Endothelial cell of umbilical vein (primary cell): ENCODE results near the gene CLEC16A.

Experiments used
- MAX ChIP-seq: IDR thresholded peaks from 2 replicates; pipeline ENCODE4 v1.6.1; 2011; ENCODE audit not compliant: insufficient read depth, insufficient read length
- POLR2A ChIP-seq: IDR thresholded peaks from 2 replicates; pipeline ENCODE4 v1.6.1; 2012; ENCODE audit warnings: low read depth, mild to moderate bottlenecking, control low read depth, low read length
- POLR2AphosphoS5 ChIP-seq: IDR thresholded peaks from 2 replicates; pipeline ENCODE4 v1.6.1; 2012; ENCODE audit warnings: low read depth, mild to moderate bottlenecking, control low read depth, low read length, moderate library complexity; ENCODE audit not compliant: insufficient read depth
- TF ChIP-seq, protein P1 (sequence below), 2 donors: IDR thresholded peaks; 1 replicate in 1 of 2; 2 replicates in 1 of 2; pipeline ENCODE4 v1.5.1; 2011; ENCODE audit warnings: low read length in 2 of 2, mild to moderate bottlenecking in 2 of 2, moderate library complexity in 2 of 2, control low read depth in 1 of 2, inconsistent platforms in 1 of 2, low read depth in 1 of 2; ENCODE audit not compliant: insufficient read depth in 1 of 2; ENCODE audit errors: extremely low read depth in 1 of 2

DNA sequence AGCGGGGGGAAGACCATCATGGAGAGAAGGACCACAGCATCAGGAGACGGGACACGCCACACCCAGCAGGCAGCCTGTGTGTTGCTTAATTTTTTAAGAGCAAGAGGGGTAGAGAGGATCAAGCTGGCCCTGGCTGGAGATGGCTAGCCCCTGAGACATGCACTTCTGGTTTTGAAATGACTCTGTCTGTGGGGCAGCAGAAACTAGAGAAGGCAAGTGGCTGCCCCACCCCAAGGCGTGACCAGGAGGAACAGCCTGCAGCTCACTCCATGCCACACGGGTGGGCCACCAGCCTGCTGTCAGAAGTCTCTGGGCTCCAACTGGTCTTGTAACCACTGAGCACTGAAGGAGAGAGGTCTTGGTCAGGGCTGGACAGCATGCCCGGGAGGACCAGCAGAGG is 236.1 kb downstream of the CLEC16A start:
- TF ChIP-seq, protein P1, sequence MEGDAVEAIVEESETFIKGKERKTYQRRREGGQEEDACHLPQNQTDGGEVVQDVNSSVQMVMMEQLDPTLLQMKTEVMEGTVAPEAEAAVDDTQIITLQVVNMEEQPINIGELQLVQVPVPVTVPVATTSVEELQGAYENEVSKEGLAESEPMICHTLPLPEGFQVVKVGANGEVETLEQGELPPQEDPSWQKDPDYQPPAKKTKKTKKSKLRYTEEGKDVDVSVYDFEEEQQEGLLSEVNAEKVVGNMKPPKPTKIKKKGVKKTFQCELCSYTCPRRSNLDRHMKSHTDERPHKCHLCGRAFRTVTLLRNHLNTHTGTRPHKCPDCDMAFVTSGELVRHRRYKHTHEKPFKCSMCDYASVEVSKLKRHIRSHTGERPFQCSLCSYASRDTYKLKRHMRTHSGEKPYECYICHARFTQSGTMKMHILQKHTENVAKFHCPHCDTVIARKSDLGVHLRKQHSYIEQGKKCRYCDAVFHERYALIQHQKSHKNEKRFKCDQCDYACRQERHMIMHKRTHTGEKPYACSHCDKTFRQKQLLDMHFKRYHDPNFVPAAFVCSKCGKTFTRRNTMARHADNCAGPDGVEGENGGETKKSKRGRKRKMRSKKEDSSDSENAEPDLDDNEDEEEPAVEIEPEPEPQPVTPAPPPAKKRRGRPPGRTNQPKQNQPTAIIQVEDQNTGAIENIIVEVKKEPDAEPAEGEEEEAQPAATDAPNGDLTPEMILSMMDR (IDR thresholded peaks at IDR 0.05; ENCODE audit: extremely low read depth in 1 of 2, insufficient read depth in 1 of 2, low read depth in 1 of 2, low read length in 2 of 2) = no peak
- TF ChIP-seq MAX (no peak), POLR2A (no peak), POLR2AphosphoS5 (no peak)
